GM12874 (cell line): Measurements from ENCODE around the gene PPM1L.

Experiments used
- TF ChIP-seq, protein P1 (sequence below): IDR thresholded peaks from 2 replicates; pipeline ENCODE4 v1.5.1; 2011; ENCODE audit warnings: low read depth, mild to moderate bottlenecking, control low read depth, low read length, moderate library complexity; ENCODE audit not compliant: insufficient read depth

The PPM1L gene

DNA sequence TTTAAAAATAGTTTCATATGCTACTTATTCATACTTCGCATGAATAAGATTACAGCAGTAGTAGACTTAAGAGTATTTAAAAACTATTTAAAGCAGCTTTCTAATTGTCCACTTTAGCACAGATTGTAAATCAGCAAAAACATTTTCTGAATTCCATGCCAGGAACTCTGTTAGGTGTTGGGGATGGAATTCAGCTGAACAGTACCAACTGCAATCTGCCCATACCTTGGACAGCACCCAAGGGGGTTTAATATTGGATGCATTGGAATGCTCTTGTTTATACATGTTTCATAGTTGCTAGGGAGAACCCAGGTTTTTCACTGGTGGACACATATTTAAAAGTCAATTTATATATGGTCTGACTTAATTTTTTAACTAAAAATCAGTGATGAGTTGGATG lies 74.8 kb downstream of the PPM1L start:
- TF ChIP-seq, protein P1, sequence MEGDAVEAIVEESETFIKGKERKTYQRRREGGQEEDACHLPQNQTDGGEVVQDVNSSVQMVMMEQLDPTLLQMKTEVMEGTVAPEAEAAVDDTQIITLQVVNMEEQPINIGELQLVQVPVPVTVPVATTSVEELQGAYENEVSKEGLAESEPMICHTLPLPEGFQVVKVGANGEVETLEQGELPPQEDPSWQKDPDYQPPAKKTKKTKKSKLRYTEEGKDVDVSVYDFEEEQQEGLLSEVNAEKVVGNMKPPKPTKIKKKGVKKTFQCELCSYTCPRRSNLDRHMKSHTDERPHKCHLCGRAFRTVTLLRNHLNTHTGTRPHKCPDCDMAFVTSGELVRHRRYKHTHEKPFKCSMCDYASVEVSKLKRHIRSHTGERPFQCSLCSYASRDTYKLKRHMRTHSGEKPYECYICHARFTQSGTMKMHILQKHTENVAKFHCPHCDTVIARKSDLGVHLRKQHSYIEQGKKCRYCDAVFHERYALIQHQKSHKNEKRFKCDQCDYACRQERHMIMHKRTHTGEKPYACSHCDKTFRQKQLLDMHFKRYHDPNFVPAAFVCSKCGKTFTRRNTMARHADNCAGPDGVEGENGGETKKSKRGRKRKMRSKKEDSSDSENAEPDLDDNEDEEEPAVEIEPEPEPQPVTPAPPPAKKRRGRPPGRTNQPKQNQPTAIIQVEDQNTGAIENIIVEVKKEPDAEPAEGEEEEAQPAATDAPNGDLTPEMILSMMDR, result no peak

DNA sequence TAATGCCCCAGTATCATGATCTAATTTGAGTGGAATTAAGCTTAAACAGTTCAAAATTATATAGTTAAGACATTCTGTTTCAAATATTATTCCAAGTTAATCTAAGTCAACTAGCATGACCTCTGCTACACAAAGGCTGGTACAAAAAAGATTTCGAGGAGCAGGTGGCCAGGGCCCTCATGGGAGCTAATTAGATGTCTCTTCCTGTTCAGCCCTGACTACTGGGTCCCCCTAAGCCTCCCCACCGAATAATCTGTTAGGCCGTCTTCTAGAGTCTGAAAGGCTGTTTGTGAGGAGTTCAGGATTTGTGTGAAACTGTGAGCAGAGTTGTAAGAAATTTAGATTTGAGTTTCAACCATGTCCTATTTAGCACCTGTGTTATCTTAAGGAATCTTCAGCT lies 75.4 kb downstream of the PPM1L start:
- TF ChIP-seq, protein P1, result no peak

DNA sequence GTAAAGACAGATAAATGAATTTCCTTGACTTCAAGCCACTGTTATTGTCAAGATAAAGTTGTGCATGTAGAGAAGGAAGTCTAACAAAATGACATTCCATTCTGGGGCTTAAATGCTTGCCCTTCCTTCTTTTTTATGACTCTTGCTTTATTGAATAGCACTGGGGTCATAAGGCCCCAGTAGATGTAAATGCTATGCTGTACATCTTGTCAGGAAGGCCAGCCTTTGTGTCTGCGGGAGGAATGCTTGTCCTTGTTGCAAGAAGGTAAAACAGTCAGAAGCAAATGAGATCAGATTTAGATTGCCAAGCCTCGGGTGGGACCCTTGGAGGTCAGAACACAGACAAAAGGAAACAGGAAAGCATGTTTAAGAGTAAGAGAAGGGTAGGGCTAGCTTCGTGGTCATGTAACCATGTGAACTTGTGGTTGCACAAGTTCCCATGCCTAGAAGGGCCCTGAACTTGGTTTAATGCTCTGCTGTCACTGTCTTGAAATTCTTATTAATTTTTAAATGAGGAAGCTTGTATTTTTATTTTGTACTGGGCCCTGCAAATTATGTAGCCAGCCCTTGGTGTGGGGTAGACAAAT lies 81.5 kb downstream of the PPM1L start:
- TF ChIP-seq, protein P1, result no peak

DNA sequence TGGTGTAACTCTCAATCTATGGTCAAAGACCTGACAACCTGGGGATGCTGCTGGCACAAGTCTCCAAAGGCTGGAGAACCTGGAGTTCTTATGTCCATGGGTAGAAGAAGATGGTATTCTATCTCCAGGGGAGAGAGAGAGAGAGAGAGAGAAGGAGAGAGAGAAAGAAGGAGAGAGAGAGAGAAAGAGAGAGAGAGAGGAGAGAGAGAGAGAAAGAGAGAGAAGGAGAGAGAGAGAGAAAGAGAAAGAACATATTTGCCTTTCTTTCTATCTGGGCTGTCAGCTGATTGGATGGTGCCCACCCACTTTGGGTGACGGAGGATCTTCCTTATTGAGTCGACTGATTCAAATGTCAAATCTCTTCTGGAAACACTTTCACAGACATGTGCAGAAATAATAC lies 84.6 kb downstream of the PPM1L start:
- TF ChIP-seq, protein P1, result no peak

DNA sequence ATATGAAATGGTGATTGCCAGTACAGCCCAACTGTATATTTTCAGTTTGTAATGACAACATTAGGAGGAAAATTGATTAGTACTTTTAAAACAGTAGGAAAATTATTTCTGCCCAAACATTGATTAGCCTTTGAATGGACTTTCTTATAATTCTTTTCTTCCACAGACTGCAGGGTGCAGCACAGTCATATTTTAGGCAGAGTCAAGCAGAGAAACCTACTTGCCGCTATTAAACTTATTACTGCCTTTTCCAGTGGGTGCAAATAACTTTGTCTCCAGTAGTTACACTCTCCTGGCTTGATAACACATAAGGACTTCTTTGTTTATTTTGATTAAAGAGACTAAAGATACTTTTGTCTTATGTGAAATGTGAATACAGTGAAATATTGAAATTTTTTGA lies 85.4 kb downstream of the PPM1L start:
- TF ChIP-seq, protein P1, result no peak

DNA sequence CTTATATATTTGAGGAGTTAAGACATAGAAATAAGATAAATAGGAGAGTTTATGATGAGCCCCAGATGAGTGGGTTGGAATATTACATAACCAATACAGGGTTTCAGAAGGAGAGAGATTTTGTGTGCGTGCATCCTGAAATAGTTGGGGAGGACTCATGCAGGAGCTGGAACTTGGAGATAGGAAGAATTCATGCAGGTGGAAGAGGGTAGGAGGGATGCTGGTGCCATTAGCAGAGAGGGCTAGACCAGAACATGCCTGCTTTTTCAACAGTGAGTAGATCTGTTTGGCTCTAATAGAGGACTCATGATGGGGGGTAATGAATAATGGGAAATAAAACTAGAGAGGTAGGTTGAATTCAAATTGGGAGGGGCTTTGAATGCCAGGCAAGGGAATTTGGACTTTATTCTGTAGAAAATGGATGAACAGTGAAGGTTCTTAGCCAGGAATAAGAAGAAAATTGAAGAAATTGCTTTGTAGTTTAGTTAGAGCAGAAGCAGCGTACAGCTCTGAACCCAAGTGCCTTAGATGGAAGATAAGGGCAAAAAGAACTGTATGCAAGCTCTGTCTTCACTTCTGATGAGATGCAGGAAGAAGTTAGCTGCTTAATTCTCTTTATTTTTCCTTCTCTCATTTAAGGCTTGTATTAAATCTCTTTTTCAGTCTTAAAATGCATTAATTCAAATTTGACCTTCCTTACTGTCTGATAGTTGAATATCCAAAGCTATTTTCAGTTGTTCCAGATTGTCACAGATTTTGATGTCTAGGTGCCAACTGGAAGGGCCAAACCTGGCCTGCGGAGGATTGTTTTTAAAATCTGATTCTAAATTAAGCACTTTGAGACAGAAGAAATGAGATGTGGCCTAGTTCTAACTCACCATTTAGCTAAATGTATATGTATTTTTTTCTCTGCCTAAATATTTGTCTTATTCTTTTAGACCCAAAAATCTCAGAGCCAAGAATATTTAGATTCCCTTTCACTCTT lies 86.3 kb downstream of the PPM1L start:
- TF ChIP-seq, protein P1, result no peak

DNA sequence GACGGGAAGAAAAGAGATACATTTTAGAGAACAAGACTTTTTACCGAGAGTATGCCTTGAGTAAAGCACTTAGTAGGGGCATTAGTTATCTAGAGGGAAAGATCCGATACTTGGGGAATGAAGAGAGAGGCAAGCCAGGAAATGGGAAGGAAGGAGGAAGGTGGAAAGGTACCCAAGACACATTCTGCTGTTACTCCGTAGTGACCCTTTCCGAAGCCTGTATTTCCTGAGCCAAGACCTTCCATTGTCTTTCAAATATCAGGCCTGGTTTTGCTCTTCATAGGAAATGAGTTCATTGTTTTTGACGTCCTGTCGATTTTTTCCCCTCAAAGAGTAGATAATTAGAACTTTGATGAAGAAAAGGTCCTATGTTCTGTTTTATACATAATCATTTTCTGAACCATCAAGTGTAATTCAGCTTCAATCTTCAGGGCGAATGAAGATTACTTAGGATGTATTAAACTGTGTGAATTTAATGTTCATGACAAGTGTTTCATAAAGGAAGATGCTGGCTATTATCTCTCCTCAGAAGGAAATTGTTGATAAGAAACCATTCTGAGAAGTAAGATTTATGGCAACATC lies 95.7 kb downstream of the PPM1L start:
- TF ChIP-seq, protein P1, result no peak
